Trophoblast cell (in vitro differentiated cells and primary cell): ENCODE results near the gene SLC39A5.

Source experiments
- DNase-seq, 2 donors: peaks; one replicate each; pipeline ENCODE4 v3.0.0-alpha.2; 2016
- H2AFZ ChIP-seq: 2 replicates; pipeline ENCODE4 v1.6.1; 2013; ENCODE audit warnings: low read length, moderate library complexity, mild to moderate bottlenecking; ENCODE audit not compliant: insufficient read depth, poor library complexity
- H2AK5ac ChIP-seq: 2 replicates; pipeline ENCODE4 v1.6.1; 2013; ENCODE audit warnings: mild to moderate bottlenecking, low read length
- H2BK120ac ChIP-seq: 2 replicates; pipeline ENCODE4 v1.6.1; 2013; ENCODE audit warnings: low read length, mild to moderate bottlenecking, moderate library complexity; ENCODE audit not compliant: insufficient read depth, poor library complexity
- H2BK12ac ChIP-seq: 2 replicates; pipeline ENCODE4 v1.6.1; 2013; ENCODE audit warnings: mild to moderate bottlenecking, low read length, moderate library complexity
- H2BK5ac ChIP-seq: 2 replicates; pipeline ENCODE4 v1.6.1; 2013; ENCODE audit warnings: low read length, low read depth, moderate library complexity, mild to moderate bottlenecking; ENCODE audit not compliant: poor library complexity
- H3K14ac ChIP-seq: 2 replicates; pipeline ENCODE4 v1.6.1; 2013; ENCODE audit warnings: mild to moderate bottlenecking, low read length
- H3K18ac ChIP-seq: 2 replicates; pipeline ENCODE4 v1.6.1; 2013; ENCODE audit warnings: mild to moderate bottlenecking, low read length
- H3K23ac ChIP-seq: 2 replicates; pipeline ENCODE4 v1.6.1; 2013; ENCODE audit warnings: low read length
- H3K27ac ChIP-seq: 2 replicates; pipeline ENCODE4 v1.5.1; 2013; ENCODE audit warnings: low read depth, mild to moderate bottlenecking, inconsistent platforms, low read length, moderate library complexity
- H3K27me3 ChIP-seq: 2 replicates; pipeline ENCODE4 v1.6.1; 2013; ENCODE audit warnings: inconsistent platforms, mild to moderate bottlenecking, low read length, moderate library complexity; ENCODE audit not compliant: insufficient read depth
- H3K36me3 ChIP-seq, 2 experiments: 1 replicate in 1 of 2; 2 replicates in 1 of 2; pipeline ENCODE4 v1.6.1; 2013; ENCODE audit warnings: low read length in 2 of 2, mild to moderate bottlenecking in 2 of 2, moderate library complexity in 1 of 2; ENCODE audit not compliant: insufficient read depth in 2 of 2, control insufficient read depth in 1 of 2
- H3K4ac ChIP-seq: 2 replicates; pipeline ENCODE4 v1.6.1; 2013; ENCODE audit warnings: low read depth, mild to moderate bottlenecking, low read length, moderate library complexity
- H3K4me1 ChIP-seq, 2 experiments: 1 replicate in 1 of 2; 2 replicates in 1 of 2; pipeline ENCODE4 v1.6.1; 2013; ENCODE audit warnings: low read length in 2 of 2, mild to moderate bottlenecking in 2 of 2, moderate library complexity in 1 of 2; ENCODE audit not compliant: insufficient read depth in 2 of 2, control insufficient read depth in 1 of 2
- H3K4me2 ChIP-seq: 2 replicates; pipeline ENCODE4 v1.6.1; 2013; ENCODE audit warnings: inconsistent platforms, mild to moderate bottlenecking, low read length, moderate library complexity
- H3K4me3 ChIP-seq: 2 replicates; pipeline ENCODE4 v1.5.1; 2013; ENCODE audit warnings: mild to moderate bottlenecking, low read depth, low read length, inconsistent platforms
- H3K79me1 ChIP-seq: one replicate; pipeline ENCODE4 v1.6.1; 2013; ENCODE audit warnings: low read length
- H3K79me2 ChIP-seq: 2 replicates; pipeline ENCODE4 v1.6.1; 2013; ENCODE audit warnings: low read length, mild to moderate bottlenecking; ENCODE audit not compliant: control insufficient read depth, insufficient read depth, poor library complexity
- H3K9ac ChIP-seq: 2 replicates; pipeline ENCODE4 v1.6.1; 2013; ENCODE audit warnings: mild to moderate bottlenecking, low read length
- H3K9me3 ChIP-seq: 2 replicates; pipeline ENCODE4 v1.6.1; 2013; ENCODE audit warnings: low read depth, mild to moderate bottlenecking, control low read depth, inconsistent platforms, low read length; ENCODE audit not compliant: insufficient read depth
- H4K12ac ChIP-seq: 2 replicates; pipeline ENCODE4 v1.6.1; 2013; ENCODE audit warnings: low read depth, mild to moderate bottlenecking, low read length, moderate library complexity
- H4K8ac ChIP-seq: 2 replicates; pipeline ENCODE4 v1.6.1; 2013; ENCODE audit warnings: low read depth, mild to moderate bottlenecking, low read length, moderate library complexity
- H4K91ac ChIP-seq: one replicate; pipeline ENCODE4 v1.6.1; 2013; ENCODE audit warnings: low read depth, mild to moderate bottlenecking, low read length, moderate library complexity
- WGBS: extraction: QIAGEN DNeasy Blood & Tissue Kit; methylation state at CpG from one replicate; pipeline ENCODE4 v1.1.7; 2013; ENCODE audit warnings: missing lambda C conversion rate; ENCODE audit not compliant: insufficient read length, insufficient coverage; ENCODE audit errors: extremely low coverage; 5-methylcytosine and 5-hydroxymethylcytosine counted together

Gene SLC39A5

GRCh38 chr12:56278905-56279304 is 49.1 kb downstream of the SLC39A5 start:
- H2AK5ac ChIP-seq = no peak overlapping the region
- no peak overlapping the region for H3K14ac ChIP-seq
- no peaks in the 10 kb centered on the region for H3K79me2 ChIP-seq
- no peak for DNase-seq
- H3K4ac ChIP-seq = no peak overlapping the region
- H4K91ac ChIP-seq = no peak overlapping the region
- H2AFZ ChIP-seq = no peak overlapping the region
- H3K23ac ChIP-seq = no peak overlapping the region
- H2BK12ac ChIP-seq = no peak overlapping the region
- H3K27ac ChIP-seq = no peak overlapping the region
- no peaks in the 10 kb centered on the region for H3K4me1 ChIP-seq
- H3K4me3 ChIP-seq = no peak overlapping the region
- H3K9ac ChIP-seq = no peak overlapping the region
- H4K12ac ChIP-seq = no peak overlapping the region
- H3K27me3 ChIP-seq = no peaks in the 10 kb centered on the region
- no peak overlapping the region for H2BK5ac ChIP-seq
- peaks cover 57 to 70% of the 10 kb centered on the region in 2 experiments for H3K36me3 ChIP-seq
- WGBS = no CpG with 5 or more reads among the region's 3 CpGs
- no peaks in the 10 kb centered on the region for H3K9me3 ChIP-seq
- H2BK120ac ChIP-seq = no peak overlapping the region
- H3K79me1 ChIP-seq = no peaks in the 10 kb centered on the region
- H3K4me2 ChIP-seq = no peak overlapping the region
- no peak overlapping the region for H3K18ac ChIP-seq
- H4K8ac ChIP-seq = no peak overlapping the region

- Histone ChIP-seq H3K14ac (no peak overlapping the region), H2BK5ac (no peak overlapping the region), H3K4me1 (no peaks in the 10 kb centered on the region), H3K27me3 (no peaks in the 10 kb centered on the region), H2AFZ (no peak overlapping the region), H3K18ac (no peak overlapping the region), H3K4me3 (no peak overlapping the region), H4K91ac (no peak overlapping the region), H2BK12ac (no peak overlapping the region), H4K12ac (no peak overlapping the region), H3K36me3 (peaks cover 49 to 63% of the 10 kb centered on the region in 2 experiments), H3K79me1 (no peaks in the 10 kb centered on the region), H3K9ac (no peak overlapping the region), H3K27ac (no peak overlapping the region), H3K4me2 (no peak overlapping the region), H3K79me2 (no peaks in the 10 kb centered on the region), H4K8ac (no peak overlapping the region), H2BK120ac (no peak overlapping the region), H3K23ac (no peak overlapping the region), H3K9me3 (no peaks in the 10 kb centered on the region), H2AK5ac (no peak overlapping the region), H3K4ac (no peak overlapping the region)
- DNase-seq = no peak
These were observed 51.0 kb downstream of the SLC39A5 start for GRCh38 chr12:56280849-56281248.

GRCh38 chr12:56282030-56282429 is 52.2 kb downstream of the SLC39A5 start:
- no peaks in the 10 kb centered on the region for H3K79me2 ChIP-seq
- H2BK120ac ChIP-seq = no peak overlapping the region
- H3K18ac ChIP-seq = no peak overlapping the region
- H2AK5ac ChIP-seq = no peak overlapping the region
- no peak overlapping the region for H3K4me3 ChIP-seq
- no peak overlapping the region for H3K27ac ChIP-seq
- no peak overlapping the region for H3K4me2 ChIP-seq
- no peaks in the 10 kb centered on the region for H3K9me3 ChIP-seq
- DNase-seq = no peak
- peaks cover 44 to 65% of the 10 kb centered on the region in 2 experiments for H3K36me3 ChIP-seq
- no peak overlapping the region for H3K14ac ChIP-seq
- no peak overlapping the region for H4K91ac ChIP-seq
- H4K8ac ChIP-seq = no peak overlapping the region
- no peak overlapping the region for H3K4ac ChIP-seq
- no peak overlapping the region for H4K12ac ChIP-seq
- no peak overlapping the region for H2BK12ac ChIP-seq
- no peak overlapping the region for H3K23ac ChIP-seq
- H3K27me3 ChIP-seq = no peaks in the 10 kb centered on the region
- H3K9ac ChIP-seq = no peak overlapping the region
- H3K79me1 ChIP-seq = no peaks in the 10 kb centered on the region
- 100% methylated on average over 1 of the region's 6 CpGs for WGBS
- H3K4me1 ChIP-seq = no peaks in the 10 kb centered on the region
- H2AFZ ChIP-seq = no peak overlapping the region
- no peak overlapping the region for H2BK5ac ChIP-seq

- Histone ChIP-seq H3K18ac (no peak overlapping the region), H2BK12ac (no peak overlapping the region), H3K27me3 (no peaks in the 10 kb centered on the region), H3K4me2 (no peak overlapping the region), H3K27ac (no peak overlapping the region), H3K4ac (no peak overlapping the region), H3K23ac (no peak overlapping the region), H4K8ac (no peak overlapping the region), H2AFZ (no peak overlapping the region), H4K91ac (no peak overlapping the region), H2AK5ac (no peak overlapping the region), H3K14ac (no peak overlapping the region), H3K79me1 (no peaks in the 10 kb centered on the region), H3K36me3 (peaks cover 43 to 64% of the 10 kb centered on the region in 2 experiments), H3K79me2 (no peaks in the 10 kb centered on the region), H2BK120ac (no peak overlapping the region), H3K4me1 (no peaks in the 10 kb centered on the region), H4K12ac (no peak overlapping the region), H3K9ac (no peak overlapping the region), H3K9me3 (no peaks in the 10 kb centered on the region), H2BK5ac (no peak overlapping the region), H3K4me3 (no peak overlapping the region)
- no CpG with 5 or more reads among the region's 2 CpGs for WGBS
- DNase-seq = no peak
These were observed 52.7 kb downstream of the SLC39A5 start for GRCh38 chr12:56282579-56282978.
